BE2C (cell line): Measurements from ENCODE around the gene ZCCHC3. TPM values are rescaled to one million over a fixed set of nuclear protein-coding genes. Genes with fewer than 3 reads are reported as not detected.
"Not testable (repeated sequence)": the region's sequence is repeated elsewhere in the genome, so short reads cannot be mapped to it uniquely, and the experiment has no call there.

Experiments used
- DNase-seq: peaks from one replicate; pipeline ENCODE4 v3.0.0-alpha.2; 2020
- H3K27me3 ChIP-seq: fragments of 250-450 bp; sonication (Bioruptor Pico); 2 replicates; pipeline ENCODE4 v1.5.1; 2020; ENCODE audit warnings: mild to moderate bottlenecking
- H3K36me3 ChIP-seq: fragments of 250-450 bp; sonication (Bioruptor Pico); 2 replicates; pipeline ENCODE4 v1.5.1; 2020; ENCODE audit warnings: mild to moderate bottlenecking
- H3K4me1 ChIP-seq: fragments of 250-450 bp; sonication (Bioruptor Pico); 2 replicates; pipeline ENCODE4 v1.5.1; 2020
- H3K4me3 ChIP-seq: 2 replicates; pipeline ENCODE4 v1.5.1; 2011; ENCODE audit warnings: low read depth, low read length
- H3K9me3 ChIP-seq: fragments of 250-450 bp; sonication (Bioruptor Pico); 2 replicates; pipeline ENCODE4 v1.5.1; 2020
- polyA plus RNA-seq: library from polyadenylated mRNA; unstranded; fragments of >200 nt; gene quantifications from one replicate; pipeline ENCODE4 v1.2.1, GENCODE V29; 2012; ENCODE audit warnings: low read depth, missing spikeins; ENCODE audit not compliant: insufficient read length, insufficient read depth
- TF ChIP-seq, protein P1 (sequence below): IDR thresholded peaks from 2 replicates; pipeline ENCODE4 v1.5.1; 2012; ENCODE audit warnings: mild to moderate bottlenecking, low read depth, low read length

Gene ZCCHC3, protein sequence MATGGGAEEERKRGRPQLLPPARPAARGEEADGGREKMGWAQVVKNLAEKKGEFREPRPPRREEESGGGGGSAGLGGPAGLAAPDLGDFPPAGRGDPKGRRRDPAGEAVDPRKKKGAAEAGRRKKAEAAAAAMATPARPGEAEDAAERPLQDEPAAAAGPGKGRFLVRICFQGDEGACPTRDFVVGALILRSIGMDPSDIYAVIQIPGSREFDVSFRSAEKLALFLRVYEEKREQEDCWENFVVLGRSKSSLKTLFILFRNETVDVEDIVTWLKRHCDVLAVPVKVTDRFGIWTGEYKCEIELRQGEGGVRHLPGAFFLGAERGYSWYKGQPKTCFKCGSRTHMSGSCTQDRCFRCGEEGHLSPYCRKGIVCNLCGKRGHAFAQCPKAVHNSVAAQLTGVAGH
- 72.9 TPM for polyA plus RNA-seq

DNA sequence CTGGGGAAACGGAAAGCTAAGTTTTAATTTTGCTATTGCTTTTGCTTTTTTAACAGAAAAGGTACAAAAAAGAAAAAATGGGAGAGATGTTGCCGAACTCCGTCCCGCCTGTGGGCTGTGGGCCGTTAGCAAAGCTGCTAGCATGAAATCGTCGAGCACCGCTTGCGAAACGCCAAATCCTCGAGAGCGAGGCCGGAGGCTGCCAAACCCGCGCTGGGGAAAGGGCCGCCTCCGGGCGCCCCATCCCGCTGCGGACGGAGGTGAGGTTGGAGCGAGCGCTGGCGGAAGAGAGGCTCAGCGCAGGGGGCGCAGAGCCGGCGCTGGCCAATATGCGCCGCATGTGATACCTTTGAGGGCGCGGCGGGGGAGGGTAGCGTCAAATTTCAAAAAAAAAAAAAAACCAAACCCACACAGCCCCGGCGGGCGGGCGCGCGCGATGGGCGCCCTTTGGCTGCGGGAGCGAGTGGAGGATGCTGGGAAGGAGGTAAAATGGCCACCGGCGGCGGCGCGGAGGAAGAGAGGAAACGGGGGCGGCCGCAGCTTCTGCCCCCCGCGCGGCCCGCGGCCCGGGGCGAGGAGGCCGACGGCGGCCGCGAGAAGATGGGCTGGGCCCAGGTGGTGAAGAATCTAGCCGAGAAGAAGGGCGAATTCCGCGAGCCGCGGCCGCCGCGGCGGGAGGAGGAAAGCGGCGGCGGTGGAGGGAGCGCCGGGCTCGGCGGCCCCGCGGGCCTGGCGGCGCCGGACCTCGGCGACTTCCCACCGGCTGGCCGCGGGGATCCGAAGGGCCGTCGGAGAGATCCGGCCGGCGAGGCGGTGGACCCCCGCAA, at the start of gene ZCCHC3:
Gene ZCCHC3 (plus strand): TSS at position 473 of the 827 bp plus-strand sequence. CDS start 17 bp downstream, at position 490.
- no peaks in the 10 kb centered on the region for H3K9me3 ChIP-seq
- no peaks in the 10 kb centered on the region for H3K4me1 ChIP-seq
- DNase-seq: peak; percentile 79
- H3K36me3 ChIP-seq: peaks cover 10% of the 10 kb centered on the region
- peak within 1 kb of the TSS; percentile 81 for H3K4me3 ChIP-seq
- TF ChIP-seq, protein P1, sequence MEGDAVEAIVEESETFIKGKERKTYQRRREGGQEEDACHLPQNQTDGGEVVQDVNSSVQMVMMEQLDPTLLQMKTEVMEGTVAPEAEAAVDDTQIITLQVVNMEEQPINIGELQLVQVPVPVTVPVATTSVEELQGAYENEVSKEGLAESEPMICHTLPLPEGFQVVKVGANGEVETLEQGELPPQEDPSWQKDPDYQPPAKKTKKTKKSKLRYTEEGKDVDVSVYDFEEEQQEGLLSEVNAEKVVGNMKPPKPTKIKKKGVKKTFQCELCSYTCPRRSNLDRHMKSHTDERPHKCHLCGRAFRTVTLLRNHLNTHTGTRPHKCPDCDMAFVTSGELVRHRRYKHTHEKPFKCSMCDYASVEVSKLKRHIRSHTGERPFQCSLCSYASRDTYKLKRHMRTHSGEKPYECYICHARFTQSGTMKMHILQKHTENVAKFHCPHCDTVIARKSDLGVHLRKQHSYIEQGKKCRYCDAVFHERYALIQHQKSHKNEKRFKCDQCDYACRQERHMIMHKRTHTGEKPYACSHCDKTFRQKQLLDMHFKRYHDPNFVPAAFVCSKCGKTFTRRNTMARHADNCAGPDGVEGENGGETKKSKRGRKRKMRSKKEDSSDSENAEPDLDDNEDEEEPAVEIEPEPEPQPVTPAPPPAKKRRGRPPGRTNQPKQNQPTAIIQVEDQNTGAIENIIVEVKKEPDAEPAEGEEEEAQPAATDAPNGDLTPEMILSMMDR: 0 out of 2 replicates have a peak, but pooled peaks have one; percentile 14
- no peaks in the 10 kb centered on the region for H3K27me3 ChIP-seq

DNA sequence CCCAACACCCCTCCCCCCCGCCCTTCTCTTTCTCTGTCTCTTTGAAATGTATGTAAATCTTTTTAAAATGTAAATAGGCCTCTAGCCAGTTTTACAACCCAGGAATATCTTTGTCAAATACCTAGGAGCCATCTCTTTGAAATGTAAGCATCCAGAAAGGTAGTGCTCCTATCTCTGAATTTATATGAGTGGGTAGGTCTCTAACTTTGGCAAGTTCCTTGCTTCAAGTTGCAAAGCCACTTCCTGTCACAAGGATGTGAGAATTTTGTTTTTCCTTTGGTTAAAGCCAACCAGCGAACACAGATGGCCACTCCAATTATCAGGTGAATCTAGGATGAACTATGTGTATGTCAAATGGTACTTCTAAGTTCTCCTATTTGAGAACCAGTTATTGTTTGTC, 46.0 kb upstream of the ZCCHC3 start:
- TF ChIP-seq, protein P1: no peak
- H3K27me3 ChIP-seq: no peaks in the 10 kb centered on the region
- no peak for DNase-seq
- no peaks in the 10 kb centered on the region for H3K9me3 ChIP-seq
- no peaks in the 10 kb centered on the region for H3K4me1 ChIP-seq
- H3K4me3 ChIP-seq: no peak overlapping the region
- no peaks in the 10 kb centered on the region for H3K36me3 ChIP-seq

DNA sequence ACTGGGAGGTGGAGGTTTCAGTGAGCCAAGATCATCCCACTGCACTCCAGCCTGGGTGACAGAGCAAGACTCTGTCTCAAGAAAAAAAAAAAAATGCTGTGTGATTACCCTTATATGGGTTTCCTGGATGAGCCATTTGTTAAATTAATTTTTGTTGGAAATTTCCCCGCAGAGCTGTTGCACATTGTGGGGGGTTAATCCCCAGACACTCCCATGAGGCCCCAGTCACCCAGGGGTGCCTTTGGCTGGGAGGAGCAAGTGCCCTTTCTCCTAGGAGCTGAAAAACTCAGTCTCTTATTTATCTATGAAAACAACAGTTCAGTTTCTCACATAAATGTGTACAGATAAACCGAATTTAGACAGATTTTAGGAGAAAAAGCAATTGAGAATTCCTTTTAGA, 44.6 kb upstream of the ZCCHC3 start:
- TF ChIP-seq, protein P1: no peak
- DNase-seq: no peak
- no peaks in the 10 kb centered on the region for H3K27me3 ChIP-seq
- H3K36me3 ChIP-seq: no peaks in the 10 kb centered on the region
- no peaks in the 10 kb centered on the region for H3K4me1 ChIP-seq
- no peak overlapping the region for H3K4me3 ChIP-seq
- H3K9me3 ChIP-seq: no peaks in the 10 kb centered on the region

DNA sequence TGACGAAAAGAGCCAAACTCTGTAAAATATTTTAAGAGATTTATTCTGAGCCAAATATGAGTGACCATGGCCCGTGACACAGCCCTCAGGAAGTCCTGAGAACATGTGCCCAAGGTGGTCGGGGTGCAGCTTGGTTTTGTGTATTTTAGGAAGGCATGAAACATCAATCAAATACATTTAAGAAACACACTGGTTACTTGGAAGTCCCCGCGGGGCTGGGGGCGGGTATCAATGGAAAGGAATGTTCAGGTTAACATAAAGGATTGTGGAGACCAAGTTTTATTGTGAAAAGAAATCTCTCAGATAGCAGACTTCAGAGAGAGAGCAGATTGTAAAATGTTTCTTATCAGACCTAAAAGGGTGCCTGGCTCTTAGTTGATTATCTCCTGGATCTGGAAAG, 43.9 kb upstream of the ZCCHC3 start:
- H3K4me1 ChIP-seq, H3K27me3 ChIP-seq, H3K4me3 ChIP-seq, H3K9me3 ChIP-seq, H3K36me3 ChIP-seq, DNase-seq: not testable (repeated sequence)

DNA sequence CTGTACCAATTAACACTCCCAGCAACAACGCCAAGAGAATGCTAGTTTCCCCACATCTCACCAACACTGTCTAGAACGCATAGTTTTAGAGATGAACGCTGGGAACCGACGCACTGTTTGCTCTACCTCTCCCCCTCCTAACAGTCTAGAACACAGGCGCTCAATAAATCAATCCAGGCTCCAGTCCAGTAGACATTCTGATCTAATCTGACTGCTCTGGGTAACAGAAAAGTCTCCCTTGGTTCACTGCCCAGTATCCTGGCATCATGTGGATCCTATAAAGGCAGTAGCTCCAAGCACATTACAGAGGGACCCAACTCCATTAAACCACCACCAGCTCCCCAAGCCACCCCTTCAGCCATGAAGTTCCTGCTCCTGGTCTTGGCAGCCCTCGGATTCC, 40.0 kb upstream of the ZCCHC3 start, which contains the start of gene DEFB132:
Gene DEFB132 (plus strand): TSS at position 306 of the 400 bp plus-strand sequence. CDS start 55 bp downstream, at position 361.
- DNase-seq: peak; percentile 25
- H3K4me1 ChIP-seq: no peaks in the 10 kb centered on the region
- TF ChIP-seq, protein P1: no peak
- no peaks in the 10 kb centered on the region for H3K36me3 ChIP-seq
- H3K4me3 ChIP-seq: no peak within 1 kb of the TSS
- no peaks in the 10 kb centered on the region for H3K27me3 ChIP-seq
- H3K9me3 ChIP-seq: no peaks in the 10 kb centered on the region

DNA sequence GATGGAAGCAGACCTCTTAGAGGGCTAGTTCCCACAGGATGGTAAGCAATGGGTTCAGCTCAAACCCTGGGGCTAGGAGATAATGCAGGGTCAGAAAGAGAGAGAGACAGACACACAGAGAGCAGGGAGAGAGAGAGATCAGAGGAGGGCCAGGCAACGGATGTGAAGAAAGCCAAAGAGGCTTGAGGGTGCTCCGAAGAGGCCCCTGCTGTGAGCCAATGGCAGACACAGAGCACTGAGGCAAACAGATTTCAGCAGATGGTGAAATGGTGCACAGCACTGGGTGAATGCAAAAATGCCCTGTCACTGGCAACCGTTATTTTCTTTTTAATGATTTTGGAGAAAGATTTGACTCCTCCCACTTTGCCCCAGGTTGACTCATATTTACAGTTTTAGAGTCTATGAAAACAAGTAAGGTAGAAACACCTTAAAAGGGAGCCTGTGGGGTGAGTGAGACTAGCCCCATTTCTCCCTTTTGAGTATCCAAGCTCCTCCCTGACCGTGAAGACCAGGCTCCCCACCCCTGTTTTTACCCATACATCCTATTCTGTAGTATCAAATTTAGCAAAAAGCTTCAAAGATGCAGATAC, 39.0 kb upstream of the ZCCHC3 start:
- no peaks in the 10 kb centered on the region for H3K27me3 ChIP-seq
- no peaks in the 10 kb centered on the region for H3K36me3 ChIP-seq
- no peaks in the 10 kb centered on the region for H3K9me3 ChIP-seq
- H3K4me3 ChIP-seq: no peak overlapping the region
- H3K4me1 ChIP-seq: no peaks in the 10 kb centered on the region
- TF ChIP-seq, protein P1: no peak
- no peak for DNase-seq
